ENCODE measurements around the gene SRC. TPM values are rescaled to one million over a fixed set of nuclear protein-coding genes. Genes with fewer than 3 reads are reported as not detected.

SRC gene
- total and polyA plus RNA-seq, 2 experiments from 2014 or later, result 8.0 to 25.9 TPM

GRCh38 chr20:37328149-37328945 lies 17.6 kb upstream of the SRC start (continued):
- no peak for TF ChIP-seq REST (IDR thresholded peaks at IDR 0.05; ENCODE audit: unreplicated experiment)

GRCh38 chr20:37329481-37330165 lies 16.3 kb upstream of the SRC start:
- H3K4me3 Mint-ChIP-seq, result no peak overlapping the region
- Histone ChIP-seq H3K9me2 (ENCODE audit: insufficient read depth) (no peaks in the 10 kb centered on the region), H3K36me3 (ENCODE audit: insufficient read depth) (no peaks in the 10 kb centered on the region), H3F3A (replicated peaks; ENCODE audit: low read depth) (no peaks in the 10 kb centered on the region), H3K4me3 (no peak overlapping the region), H3K79me2 (replicated peaks; ENCODE audit: insufficient read depth) (no peaks in the 10 kb centered on the region), H3K4me2 (no peak overlapping the region), H3K27ac (ENCODE audit: low read depth) (no peak overlapping the region), H3K27me3 (ENCODE audit: insufficient read depth) (no peaks in the 10 kb centered on the region), H4K20me1 (replicated peaks; ENCODE audit: insufficient read depth) (no peaks in the 10 kb centered on the region), H3K4me1 (ENCODE audit: insufficient read depth) (no peaks in the 10 kb centered on the region), H2AFZ (no peak overlapping the region; the same call in 1 of the 2 replicates)
- peaks cover 11% of the 10 kb centered on the region for H3K27me3 Mint-ChIP-seq (ENCODE audit: insufficient read depth, low read depth, poor library complexity)
- no peak overlapping the region for H3K27ac Mint-ChIP-seq
- H3K36me3 Mint-ChIP-seq (ENCODE audit: low read depth), result no peaks in the 10 kb centered on the region
- no peaks in the 10 kb centered on the region; the same call in 2 of the 3 replicates for H3K9me3 Mint-ChIP-seq
- H3K4me1 Mint-ChIP-seq, result peaks cover 7% of the 10 kb centered on the region
- ATAC-seq (peak; percentile 42), DNase-seq (ENCODE audit: low spot score) (no peak)
- no peak for TF ChIP-seq ZNF331 (CRISPR knock-in tag; IDR thresholded peaks at IDR 0.05; ENCODE audit: low read depth)
- no peak for TF ChIP-seq CTCF (conservative IDR thresholded peaks at IDR 0.05; ENCODE audit: low read depth in 2 of 2)
- TF ChIP-seq CREB1 (CRISPR knock-in tag; IDR thresholded peaks at IDR 0.05; ENCODE audit: low read depth), result no peak
- TF ChIP-seq ZNF114 (CRISPR knock-in tag; IDR thresholded peaks at IDR 0.05), result no peak
- TF ChIP-seq ZNF462 (CRISPR knock-in tag; IDR thresholded peaks at IDR 0.05), result no peak
- TF ChIP-seq EZH2 (IDR thresholded peaks at IDR 0.05; ENCODE audit: low read depth, unreplicated experiment), result no peak
- TF ChIP-seq STAT1 (IDR thresholded peaks at IDR 0.05; ENCODE audit: unreplicated experiment), result no peak
- TF ChIP-seq NANOG (IDR thresholded peaks at IDR 0.05; ENCODE audit: borderline replicate concordance), result no peak
- TF ChIP-seq POLR2AphosphoS5 (IDR thresholded peaks at IDR 0.05; ENCODE audit: low read depth), result no peak
- no peak for TF ChIP-seq JUNB (IDR thresholded peaks at IDR 0.05; ENCODE audit: unreplicated experiment)
